HG02973 (cell line): ENCODE data around the gene TMC4.

Experiments
- ATAC-seq: cut with Tn5 transposase; IDR thresholded peaks from one replicate; pipeline ENCODE4 v1.9.1; 2021; ENCODE audit warnings: moderate library complexity; ENCODE audit not compliant: unreplicated experiment

TMC4 gene

GRCh38 chr19:54136086-54136863 is 36.7 kb downstream of the TMC4 start:
- ATAC-seq = peak; percentile 0

GRCh38 chr19:54133957-54134590 is 38.9 kb downstream of the TMC4 start:
- ATAC-seq = no peak

GRCh38 chr19:54133312-54133956 is 39.5 kb downstream of the TMC4 start:
- ATAC-seq = no peak

GRCh38 chr19:54129617-54129996 is 43.4 kb downstream of the TMC4 start:
- ATAC-seq = no peak

- ATAC-seq = no peak
Measured at GRCh38 chr19:54128796-54129616, 44.0 kb downstream of the TMC4 start.

- ATAC-seq = no peak
Measured at GRCh38 chr19:54128441-54128725, 44.6 kb downstream of the TMC4 start.

GRCh38 chr19:54127688-54128440 is 45.1 kb downstream of the TMC4 start:
- no peak for ATAC-seq

- no peak for ATAC-seq
Measured at GRCh38 chr19:54125713-54126112, 47.2 kb downstream of the TMC4 start.

- ATAC-seq = no peak
Measured at GRCh38 chr19:54124393-54124792, 48.6 kb downstream of the TMC4 start.

GRCh38 chr19:54123682-54124081 is 49.3 kb downstream of the TMC4 start:
- no peak for ATAC-seq

GRCh38 chr19:54121259-54121658 is 51.7 kb downstream of the TMC4 start:
- ATAC-seq = no peak

- peak; percentile 76 for ATAC-seq
Measured at GRCh38 chr19:54115109-54116063, 57.6 kb downstream of the TMC4 start, which contains the start of the genes PRPF31 and TFPT. Gene PRPF31 (plus strand): TSS chr19:54115754. CDS start chr19:54118279, 2,525 bp downstream. Gene TFPT (minus strand): TSS chr19:54115657. CDS start chr19:54115269, 388 bp downstream.

- peak; percentile 28 for ATAC-seq
Measured at GRCh38 chr19:54114340-54115108, 58.4 kb downstream of the TMC4 start.
